GM12872 (cell line): ENCODE measurements around the gene P2RX2.

Source experiments
- TF ChIP-seq, protein P1 (sequence below): IDR thresholded peaks from 3 replicates; pipeline ENCODE4 v1.5.1; 2011; ENCODE audit warnings: low read depth, mild to moderate bottlenecking, low read length, moderate library complexity; ENCODE audit not compliant: insufficient read depth

Gene P2RX2

DNA sequence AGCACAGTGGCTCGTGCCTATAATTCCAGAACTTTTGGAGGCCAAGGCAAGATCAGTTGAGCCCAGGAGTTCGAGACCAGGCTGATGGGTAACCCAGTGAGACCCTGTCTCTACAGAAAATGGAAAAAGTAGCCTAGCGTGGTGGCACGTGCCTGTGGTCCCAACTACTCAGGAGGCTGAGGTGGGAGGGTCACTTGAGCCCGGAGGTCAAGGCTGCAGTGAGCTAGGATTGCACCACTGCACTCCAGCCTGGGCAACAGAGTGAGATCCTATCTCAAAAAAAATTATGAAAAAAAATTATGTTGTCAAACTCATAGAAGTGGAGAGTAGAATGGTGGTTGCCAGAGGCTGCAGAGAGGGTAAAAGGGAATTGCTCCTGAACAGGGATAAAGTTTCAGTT is 4.5 kb upstream of the P2RX2 start:
- TF ChIP-seq, protein P1, sequence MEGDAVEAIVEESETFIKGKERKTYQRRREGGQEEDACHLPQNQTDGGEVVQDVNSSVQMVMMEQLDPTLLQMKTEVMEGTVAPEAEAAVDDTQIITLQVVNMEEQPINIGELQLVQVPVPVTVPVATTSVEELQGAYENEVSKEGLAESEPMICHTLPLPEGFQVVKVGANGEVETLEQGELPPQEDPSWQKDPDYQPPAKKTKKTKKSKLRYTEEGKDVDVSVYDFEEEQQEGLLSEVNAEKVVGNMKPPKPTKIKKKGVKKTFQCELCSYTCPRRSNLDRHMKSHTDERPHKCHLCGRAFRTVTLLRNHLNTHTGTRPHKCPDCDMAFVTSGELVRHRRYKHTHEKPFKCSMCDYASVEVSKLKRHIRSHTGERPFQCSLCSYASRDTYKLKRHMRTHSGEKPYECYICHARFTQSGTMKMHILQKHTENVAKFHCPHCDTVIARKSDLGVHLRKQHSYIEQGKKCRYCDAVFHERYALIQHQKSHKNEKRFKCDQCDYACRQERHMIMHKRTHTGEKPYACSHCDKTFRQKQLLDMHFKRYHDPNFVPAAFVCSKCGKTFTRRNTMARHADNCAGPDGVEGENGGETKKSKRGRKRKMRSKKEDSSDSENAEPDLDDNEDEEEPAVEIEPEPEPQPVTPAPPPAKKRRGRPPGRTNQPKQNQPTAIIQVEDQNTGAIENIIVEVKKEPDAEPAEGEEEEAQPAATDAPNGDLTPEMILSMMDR: no peak

DNA sequence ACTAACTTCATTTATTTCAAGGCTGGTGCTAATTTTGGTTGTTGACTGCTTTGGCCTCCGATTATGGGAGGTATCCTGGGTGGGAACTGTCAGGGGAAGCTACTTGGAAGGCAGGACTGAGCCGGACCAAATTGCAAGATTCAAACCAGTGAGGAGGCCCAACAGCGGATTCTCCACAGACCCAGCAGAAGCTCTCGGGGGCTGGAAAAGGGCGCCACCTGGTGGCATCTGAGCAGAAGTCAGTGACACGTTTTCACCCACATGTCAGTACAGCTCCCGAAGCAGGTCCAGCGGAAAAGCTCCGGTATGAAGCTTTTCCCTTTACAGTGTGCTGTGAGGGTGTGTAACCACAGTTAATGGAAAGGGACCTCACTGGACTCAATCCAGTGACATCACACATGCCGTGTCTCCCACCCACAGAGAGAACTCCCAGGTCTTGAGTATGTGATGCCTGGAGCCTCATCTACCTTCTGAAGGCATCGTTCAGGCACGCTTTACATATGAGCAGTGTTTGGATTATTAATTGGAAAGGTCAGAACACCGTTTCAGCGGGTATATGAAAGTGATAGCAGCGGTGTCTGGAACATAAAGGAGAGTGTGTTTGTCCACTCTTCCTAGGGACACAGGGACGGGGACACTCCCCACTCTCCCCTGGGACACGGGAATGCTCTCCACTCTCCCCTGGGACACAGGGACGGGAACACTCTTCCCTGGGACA is 3.6 kb upstream of the P2RX2 start:
- TF ChIP-seq, protein P1: peak; percentile 94

DNA sequence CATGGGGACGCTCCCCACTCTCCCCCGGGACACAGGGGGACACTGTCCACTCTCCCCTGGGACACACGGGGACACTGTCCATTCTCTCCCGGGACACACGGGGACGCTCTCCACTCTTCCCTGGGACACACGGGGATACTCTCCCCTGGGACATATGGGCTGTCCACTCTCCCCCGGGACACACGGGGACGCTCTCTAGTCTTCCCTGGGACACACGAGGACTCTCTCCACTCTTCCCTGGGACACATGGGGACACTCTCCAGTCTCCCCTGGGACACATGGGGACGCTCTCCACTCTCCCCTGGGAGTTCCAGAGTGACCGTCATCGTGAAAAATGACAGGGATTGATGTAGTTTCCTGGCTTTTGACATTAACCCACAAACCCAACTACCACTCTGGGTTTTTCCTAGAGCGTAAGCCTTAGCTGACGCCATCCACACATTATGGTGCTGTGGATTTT is 3.0 kb upstream of the P2RX2 start:
- TF ChIP-seq, protein P1: no peak

DNA sequence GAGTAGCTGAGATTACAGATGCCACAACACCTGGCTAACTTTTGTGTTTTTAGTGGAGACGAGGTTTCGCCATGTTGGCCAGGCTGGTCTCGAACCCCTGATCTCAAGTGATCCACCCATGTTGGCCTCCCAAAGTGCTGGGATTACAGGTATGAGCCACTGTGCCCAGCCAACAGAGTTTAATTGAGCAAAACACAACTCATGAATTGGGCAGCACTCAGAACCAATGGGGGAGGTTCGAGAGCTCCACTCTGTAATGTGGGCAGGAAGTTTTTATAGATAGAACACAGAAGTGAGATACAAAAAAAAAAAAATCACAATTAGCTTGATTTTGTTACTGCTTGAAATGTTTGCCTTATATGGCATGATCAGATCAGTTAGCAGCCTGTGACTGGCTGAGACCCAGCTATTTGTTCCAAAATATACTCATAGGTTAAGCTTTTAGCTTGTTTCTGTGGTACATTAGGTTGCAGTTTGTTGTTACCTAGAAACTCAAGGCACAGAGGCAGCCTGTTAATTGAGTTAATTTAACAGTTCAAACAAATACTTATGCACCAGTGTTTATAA is 1.4 kb upstream of the P2RX2 start:
- TF ChIP-seq, protein P1: no peak

DNA sequence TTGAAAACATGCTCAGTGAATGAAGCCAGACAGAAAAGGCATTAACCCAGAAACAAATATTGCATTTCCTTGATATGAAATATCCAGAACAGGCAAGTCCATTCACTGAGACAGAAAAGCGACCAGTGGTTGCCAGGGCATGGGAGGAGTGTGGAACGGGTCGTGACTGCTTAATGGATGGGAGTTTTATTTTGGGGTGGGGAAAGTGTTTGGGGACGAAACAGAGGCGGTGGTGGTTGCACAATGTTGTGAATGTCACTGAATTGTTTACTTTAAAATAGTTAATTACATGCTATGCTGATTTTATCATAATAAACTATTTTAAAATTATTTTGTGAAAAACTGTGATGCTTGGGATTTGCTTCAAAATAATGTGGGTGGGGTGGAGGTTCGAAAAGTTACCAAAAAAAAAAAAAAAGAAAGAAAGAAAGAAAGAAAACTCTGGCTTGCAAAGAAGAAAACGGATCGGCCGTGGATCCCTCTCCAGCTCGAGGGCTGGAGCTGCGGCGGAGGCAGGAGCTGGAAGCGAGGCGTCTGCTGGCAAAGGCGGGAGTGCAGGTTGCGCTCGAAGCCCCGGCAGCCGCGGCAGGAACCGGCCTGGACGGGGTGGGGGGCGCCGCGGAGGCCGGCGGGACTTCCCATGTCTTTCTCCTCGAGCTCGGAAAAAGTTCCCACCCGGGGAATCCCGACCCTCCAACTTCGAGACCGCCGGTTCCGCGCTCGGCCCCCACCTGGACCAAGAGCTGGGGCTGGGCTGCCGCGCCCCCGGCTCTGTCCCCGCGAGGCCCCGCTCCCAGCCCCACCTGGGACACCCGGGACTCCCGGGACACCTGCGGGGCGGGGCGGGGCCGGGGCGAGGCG is 524 bp upstream of the P2RX2 start:
- TF ChIP-seq, protein P1: no peak

DNA sequence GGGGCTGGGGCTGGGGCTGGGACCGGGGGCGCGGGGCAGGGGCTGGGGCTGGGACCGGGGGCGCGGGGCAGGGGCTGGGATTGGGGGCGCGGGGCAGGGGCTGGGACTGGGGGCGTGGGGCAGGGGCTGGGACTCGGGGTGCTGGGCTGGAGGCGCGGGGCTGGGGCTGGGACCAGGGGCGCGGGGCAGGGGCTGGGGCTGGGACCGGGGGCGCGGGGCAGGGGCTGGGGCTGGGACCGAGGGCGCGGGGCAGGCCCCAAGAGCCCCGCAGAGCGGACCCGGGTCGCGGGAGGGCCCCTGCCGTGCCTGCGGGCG is 452 bp downstream of the P2RX2 start:
- TF ChIP-seq, protein P1: no peak

DNA sequence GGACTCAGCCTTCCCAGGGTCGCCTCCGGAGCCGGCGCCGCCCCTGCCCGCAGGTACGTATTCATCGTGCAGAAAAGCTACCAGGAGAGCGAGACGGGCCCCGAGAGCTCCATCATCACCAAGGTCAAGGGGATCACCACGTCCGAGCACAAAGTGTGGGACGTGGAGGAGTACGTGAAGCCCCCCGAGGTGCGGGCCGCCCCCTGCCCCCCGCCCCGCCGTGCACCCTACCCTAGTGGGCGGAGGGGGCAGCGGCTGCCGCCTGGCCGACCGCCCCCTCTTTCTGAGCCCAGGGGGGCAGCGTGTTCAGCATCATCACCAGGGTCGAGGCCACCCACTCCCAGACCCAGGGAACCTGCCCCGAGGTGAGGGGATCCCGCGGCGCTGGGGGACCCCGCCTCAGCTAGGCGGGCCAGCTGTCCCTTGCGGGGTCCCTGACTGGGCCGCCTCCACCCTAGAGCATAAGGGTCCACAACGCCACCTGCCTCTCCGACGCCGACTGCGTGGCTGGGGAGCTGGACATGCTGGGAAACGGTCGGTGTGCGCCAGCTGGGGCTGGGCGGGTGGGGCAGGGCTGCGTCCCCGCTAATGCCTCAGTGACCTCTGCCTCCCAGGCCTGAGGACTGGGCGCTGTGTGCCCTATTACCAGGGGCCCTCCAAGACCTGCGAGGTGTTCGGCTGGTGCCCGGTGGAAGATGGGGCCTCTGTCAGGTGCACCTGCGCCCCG is 973 bp downstream of the P2RX2 start:
- TF ChIP-seq, protein P1: no peak
